ENCODE data around the gene DNASE1L1.
A peak's percentile ranks its signal among the peaks of the same experiment; 100 is the strongest.

Gene DNASE1L1

GRCh38 chrX:154380153-154380552 lies 28.9 kb downstream of the DNASE1L1 start:
- peaks cover 5% of the 10 kb centered on the region for H3K36me3 Mint-ChIP-seq (ENCODE audit: low read depth)
- no peaks in the 10 kb centered on the region for H3K27me3 Mint-ChIP-seq (ENCODE audit: low read depth)
- peak overlapping the region; percentile 86 to 93 (median 93) for H3K4me3 Mint-ChIP-seq
- peaks cover 8% of the 10 kb centered on the region for H3K4me1 Mint-ChIP-seq
- H3K9me3 Mint-ChIP-seq, result peaks cover 9% of the 10 kb centered on the region
- H3K27ac Mint-ChIP-seq, result peak overlapping the region; percentile 42 to 91 (median 78)
- no peak for TF ChIP-seq CTCF (IDR thresholded peaks at IDR 0.05; ENCODE audit: unreplicated experiment in 3 of 3)

DNA sequence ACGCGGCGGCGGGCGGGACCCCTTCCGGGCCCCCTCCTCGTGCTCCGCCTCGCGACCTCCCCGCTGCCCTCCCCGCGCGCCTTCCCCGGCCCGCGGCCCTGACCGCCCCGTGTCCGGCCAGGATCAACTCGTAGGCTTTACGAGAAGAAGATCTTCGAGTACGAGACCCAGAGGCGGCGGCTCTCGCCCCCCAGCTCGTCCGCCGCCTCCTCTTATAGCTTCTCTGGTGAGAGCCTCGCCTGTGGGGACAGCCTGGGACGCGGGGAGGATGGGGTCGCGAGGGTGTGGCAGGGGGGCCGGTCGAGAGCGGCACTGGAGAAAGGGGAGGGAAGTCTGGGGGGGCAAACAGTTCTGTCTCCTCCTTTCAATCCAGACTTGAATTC lies 29.5 kb downstream of the DNASE1L1 start:
- TF ChIP-seq CTCF (IDR thresholded peaks at IDR 0.05; ENCODE audit: unreplicated experiment in 3 of 3), result no peak
- Mint-ChIP-seq H3K27me3 (ENCODE audit: low read depth) (no peaks in the 10 kb centered on the region), H3K27ac (peak overlapping the region; percentile 42 to 91 (median 78)), H3K4me3 (peak overlapping the region; percentile 86 to 93 (median 93)), H3K9me3 (peaks cover 12% of the 10 kb centered on the region), H3K4me1 (peaks cover 8% of the 10 kb centered on the region), H3K36me3 (ENCODE audit: low read depth) (peaks cover 5% of the 10 kb centered on the region)

GRCh38 chrX:154378799-154379568 lies 30.1 kb downstream of the DNASE1L1 start, which contains the start of gene EMD:
Gene EMD (plus strand): TSS chrX:154379295. CDS start chrX:154379485, 190 bp downstream.
- Mint-ChIP-seq H3K9me3 (peaks cover 12% of the 10 kb centered on the region), H3K27me3 (ENCODE audit: low read depth) (no peaks in the 10 kb centered on the region), H3K36me3 (ENCODE audit: low read depth) (peaks cover 5% of the 10 kb centered on the region), H3K27ac (peak within 1 kb of the TSS; percentile 42 to 91 (median 78)), H3K4me3 (peak within 1 kb of the TSS; percentile 86 to 93 (median 93)), H3K4me1 (peaks cover 8% of the 10 kb centered on the region)
- no peak for TF ChIP-seq CTCF (IDR thresholded peaks at IDR 0.05; ENCODE audit: unreplicated experiment in 3 of 3)

- Mint-ChIP-seq H3K36me3 (ENCODE audit: low read depth) (peaks cover 5% of the 10 kb centered on the region), H3K9me3 (peaks cover 12% of the 10 kb centered on the region), H3K4me3 (peak overlapping the region; percentile 77 to 93 (median 86)), H3K27me3 (ENCODE audit: low read depth) (no peaks in the 10 kb centered on the region), H3K4me1 (peaks cover 12% of the 10 kb centered on the region), H3K27ac (peak overlapping the region in 2 of 3 experiments; percentile 28 to 40)
- no peak for TF ChIP-seq CTCF (IDR thresholded peaks at IDR 0.05; ENCODE audit: unreplicated experiment in 3 of 3)
Observed at GRCh38 chrX:154378059-154378798, 30.8 kb downstream of the DNASE1L1 start.

GRCh38 chrX:154376774-154377173 lies 32.3 kb downstream of the DNASE1L1 start:
- Mint-ChIP-seq H3K27ac (peak overlapping the region; percentile 13 to 67 (median 60)), H3K4me1 (peaks cover 14% of the 10 kb centered on the region), H3K4me3 (peak overlapping the region; percentile 47 to 77 (median 63))

More at GRCh38 chrX:154376774-154377173, 32.3 kb downstream of the DNASE1L1 start:
- peaks cover 5% of the 10 kb centered on the region for H3K36me3 Mint-ChIP-seq (ENCODE audit: low read depth)
- peaks cover 12% of the 10 kb centered on the region for H3K9me3 Mint-ChIP-seq
- H3K27me3 Mint-ChIP-seq (ENCODE audit: low read depth), result no peaks in the 10 kb centered on the region
- TF ChIP-seq CTCF (IDR thresholded peaks at IDR 0.05; ENCODE audit: unreplicated experiment in 3 of 3), result no peak
